Hematopoietic multipotent progenitor cell treated with erythropoietin and hydrocortisone succinate and interleukin-3 and kit ligand, for 17 days (in vitro differentiated cells): Measurements from ENCODE around the gene TIMP3.

Source experiments
- DNase-seq: peaks from one replicate; pipeline ENCODE4 v3.0.0-alpha.2; 2015; ENCODE audit warnings: low spot score

The TIMP3 gene

DNA sequence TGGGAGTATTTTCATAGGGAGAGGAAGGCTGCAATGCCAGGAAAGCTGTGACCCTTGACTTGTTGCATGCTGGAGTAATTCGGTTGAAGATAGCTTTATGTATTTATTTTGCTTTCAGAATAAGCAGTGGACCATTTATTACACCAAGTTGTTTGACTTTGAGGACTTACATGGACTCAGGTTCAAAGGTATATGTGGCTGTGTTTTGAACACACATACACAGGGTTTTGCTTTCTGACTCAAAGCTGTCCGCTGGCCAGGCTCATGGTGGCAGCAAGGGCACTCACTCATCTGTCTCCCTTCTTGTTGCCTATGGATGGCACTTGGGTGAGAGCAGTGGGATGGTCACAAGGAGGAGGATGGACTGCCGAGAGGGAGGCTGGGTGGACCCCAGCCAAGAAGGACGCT lies 6.5 kb downstream of the TIMP3 start:
- DNase-seq: no peak

DNA sequence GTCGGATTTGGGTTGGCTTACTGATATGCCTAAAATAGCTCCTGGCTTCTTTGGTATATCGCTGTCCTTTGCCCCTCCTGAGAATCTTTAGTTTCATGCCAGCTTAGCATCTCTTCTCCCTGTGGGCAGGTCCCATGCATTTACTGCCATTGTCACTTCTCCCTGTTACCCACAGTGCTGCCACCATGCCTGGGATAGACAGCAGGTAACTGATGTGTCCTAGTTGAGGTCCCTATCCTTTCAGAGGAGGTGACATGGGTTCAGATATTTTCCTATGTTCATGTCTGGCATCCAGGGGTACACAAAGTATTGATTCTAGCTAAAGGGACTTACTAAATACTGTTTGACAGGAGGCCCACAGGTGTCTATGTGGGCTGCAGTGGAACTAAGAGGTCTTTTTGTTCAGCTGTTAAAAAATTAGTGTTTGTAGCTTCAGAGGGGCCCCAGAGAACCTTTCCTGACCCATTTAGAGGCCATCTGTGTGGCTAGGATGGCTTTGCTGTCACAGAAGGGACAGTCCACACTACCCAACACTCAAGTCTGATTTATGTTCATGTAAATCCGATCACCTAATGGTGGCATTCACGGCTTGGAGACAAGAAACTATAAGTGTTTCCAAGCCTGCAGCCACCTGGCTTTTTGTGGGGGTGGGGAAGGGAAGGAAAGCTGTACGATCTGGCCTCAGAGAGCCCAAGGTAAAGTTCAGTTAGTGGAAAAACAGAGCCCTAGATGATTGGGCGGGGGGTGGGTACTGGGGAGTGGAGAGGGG lies 8.5 kb downstream of the TIMP3 start:
- no peak for DNase-seq

DNA sequence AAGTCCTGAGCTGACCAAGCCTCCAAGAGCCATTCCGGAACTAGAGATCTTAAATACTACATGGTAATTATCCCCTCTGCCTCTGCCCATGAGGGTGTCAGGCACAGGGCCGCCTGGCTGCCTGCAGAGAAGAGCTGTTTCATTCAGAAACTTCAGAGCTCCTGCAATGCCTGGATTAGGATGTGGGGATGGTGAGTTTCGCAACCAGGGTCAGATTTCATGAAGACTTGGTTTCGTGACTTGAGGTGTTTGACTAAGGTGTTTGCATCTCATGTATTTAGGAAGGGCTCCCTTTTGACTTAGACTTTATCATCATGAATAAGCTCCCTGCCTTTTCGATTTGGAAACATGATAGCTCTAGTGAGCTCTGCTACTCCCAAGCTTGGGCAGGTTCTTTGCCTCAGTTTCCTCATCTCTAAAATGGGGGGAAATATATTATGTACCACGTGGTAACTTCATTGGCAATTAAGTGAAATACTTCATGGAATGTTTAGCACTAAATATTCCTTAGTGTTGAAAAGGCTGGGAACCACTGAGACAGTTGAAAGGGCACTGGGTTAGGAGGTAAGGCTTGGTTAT lies 9.1 kb downstream of the TIMP3 start:
- DNase-seq: no peak

DNA sequence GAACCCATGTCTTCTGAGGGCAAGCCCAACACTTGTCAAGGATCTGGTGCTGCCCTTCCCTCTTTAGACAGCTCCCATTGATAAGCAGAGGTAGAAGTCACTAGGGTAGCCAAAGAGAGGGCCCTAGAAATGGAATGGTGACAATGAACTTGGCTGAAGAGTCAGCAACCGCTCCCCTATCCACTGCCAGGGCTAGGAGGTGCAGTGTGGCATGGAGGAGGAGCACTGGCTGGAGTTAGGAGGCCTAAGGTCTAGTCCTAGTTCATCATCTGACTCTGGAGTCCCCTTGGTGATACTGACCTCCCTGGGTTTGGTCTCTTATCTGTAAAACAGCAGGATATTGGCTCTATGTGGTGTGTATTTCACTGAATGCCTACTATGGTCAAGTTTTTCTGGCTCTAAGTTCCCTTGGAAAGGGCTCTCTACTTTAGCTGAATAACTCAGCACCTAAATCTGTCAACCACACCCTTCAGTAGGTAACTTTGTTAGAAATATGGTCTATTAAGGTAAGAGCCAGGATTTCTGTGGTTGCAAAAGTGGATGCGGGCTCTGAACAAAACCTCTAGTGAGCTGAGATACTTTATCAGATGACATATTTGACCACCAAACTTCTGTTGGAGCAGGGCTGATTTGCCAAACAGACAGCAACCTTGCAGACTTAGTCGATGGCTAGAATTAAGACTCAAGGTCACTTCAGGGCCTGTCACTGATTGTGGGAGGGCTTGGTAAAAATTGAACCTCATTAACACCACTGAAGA lies 10.5 kb downstream of the TIMP3 start:
- DNase-seq: no peak

DNA sequence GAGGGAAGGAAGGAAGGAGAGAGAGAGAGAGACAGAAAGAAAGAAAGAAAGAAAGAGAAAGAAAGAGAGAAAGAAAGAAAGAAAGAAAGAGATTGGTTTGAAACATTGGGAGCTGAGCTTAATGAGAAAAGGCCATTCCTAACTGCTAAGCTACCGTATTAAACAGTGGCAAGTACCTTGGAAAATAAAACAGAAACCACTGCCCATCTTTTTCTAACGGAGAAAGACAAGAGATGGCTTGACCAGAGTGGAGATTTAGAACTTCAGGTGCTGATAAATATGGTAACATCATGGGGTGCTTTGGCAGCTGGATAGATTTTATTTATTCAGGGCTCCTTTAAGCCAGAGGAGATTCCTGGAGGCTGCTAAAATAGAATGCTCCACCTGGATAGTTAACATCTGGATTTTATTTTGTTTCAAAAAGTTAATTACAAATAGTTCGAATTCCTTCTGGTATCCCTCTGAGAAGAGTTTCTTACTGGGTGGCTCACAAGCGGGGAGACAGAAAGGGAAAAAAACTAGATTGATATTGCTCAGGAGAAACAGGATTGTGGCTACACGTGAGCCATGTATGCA lies 12.9 kb downstream of the TIMP3 start:
- DNase-seq: no peak

DNA sequence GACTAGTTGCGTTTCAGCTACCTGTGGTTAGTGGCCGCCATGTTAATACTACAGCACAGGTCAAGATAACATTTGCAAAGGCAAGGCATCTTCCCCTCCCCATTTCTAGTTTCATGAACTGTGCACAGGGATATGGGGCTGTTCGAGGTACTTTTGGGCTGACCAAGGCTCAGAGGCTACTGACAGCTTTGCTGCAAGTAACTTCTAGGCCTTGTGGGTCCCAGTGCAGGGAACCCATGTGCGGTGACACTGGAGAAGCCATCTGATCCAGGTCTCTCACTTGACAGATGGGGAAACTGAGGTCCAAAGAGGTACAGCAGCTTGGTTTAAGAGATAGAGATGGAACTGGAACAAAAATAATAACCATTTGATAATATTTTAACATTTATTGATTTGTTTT lies 13.6 kb downstream of the TIMP3 start:
- DNase-seq: no peak

DNA sequence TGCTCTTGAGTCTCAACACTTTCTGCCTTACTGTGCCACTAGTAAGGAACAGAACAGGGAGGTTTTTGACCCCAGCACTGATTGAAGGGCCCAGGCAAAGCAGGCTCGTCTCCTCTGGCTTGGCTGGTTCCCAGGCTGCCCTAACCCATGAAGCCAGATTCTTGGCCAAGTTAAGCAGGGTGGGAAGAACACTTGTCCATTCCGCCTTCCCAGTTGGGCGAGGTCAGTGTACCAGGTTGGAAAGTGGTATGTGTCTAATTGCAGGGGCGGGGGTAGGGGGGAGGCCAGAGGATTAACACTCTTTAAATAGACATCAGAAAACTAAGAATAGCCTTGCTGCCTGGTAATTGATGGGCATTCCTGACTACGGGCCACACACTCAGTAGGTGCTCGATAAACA lies 14.4 kb downstream of the TIMP3 start:
- no peak for DNase-seq

DNA sequence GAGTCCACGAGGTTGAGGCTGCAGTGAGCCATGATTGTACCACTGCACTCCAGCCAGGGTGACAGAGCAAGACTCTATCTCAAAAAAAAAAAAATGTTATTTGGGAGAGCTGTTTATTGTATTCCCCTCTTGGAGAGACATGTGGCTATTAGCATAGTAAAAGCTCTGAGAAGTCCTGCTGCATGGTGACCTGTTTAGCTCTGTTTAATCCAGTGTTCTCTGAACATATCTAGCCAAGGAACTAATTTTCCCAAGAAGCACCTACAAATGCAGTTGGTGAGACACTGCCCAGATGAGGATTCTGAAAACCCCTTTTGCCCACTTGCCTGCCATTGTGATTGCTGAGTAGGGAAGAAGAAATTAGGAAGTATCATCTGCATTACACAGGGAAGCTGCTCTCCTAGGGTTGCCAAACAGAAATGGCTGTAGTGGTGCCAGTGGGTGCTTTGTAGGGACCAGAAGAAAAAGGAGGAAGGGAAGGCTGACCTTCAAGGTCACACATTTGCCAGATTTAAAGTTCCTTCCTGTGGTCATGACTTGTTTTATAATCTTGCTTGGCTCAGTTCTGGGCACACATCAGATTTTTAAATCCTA lies 15.7 kb downstream of the TIMP3 start:
- DNase-seq: no peak

DNA sequence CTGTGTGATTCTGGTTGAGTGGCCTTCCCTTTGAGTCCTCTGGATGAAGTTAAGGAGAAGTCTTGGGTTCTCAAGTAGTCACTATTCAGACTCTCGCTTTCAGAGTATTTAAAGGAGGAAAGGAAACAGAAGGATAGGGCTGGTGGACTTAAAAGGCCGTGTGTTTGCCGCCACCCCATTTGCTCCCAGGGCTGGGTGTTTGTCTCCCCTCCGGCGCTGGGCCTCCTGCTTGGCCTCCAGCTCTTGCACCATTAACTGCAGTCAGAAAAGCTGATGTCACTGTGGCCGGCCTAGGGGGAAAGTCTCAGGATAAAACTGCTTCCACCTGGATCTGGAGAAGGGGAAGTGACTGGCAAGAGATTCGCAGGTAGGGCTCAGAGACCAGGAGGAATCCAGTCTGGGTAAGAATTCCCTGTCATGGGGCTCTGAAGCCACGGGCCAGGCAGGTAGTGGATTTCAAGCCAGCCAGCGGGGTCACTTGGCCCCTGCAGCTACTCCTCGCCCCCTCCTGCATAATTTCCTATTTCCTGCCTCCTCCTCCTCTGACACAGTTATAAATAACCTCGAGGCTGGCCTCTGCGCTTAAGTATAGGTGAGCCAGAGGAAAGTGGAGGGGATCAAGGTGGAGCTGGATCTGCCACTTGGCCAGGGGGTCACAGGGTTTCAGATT lies 17.1 kb downstream of the TIMP3 start:
- DNase-seq: no peak

DNA sequence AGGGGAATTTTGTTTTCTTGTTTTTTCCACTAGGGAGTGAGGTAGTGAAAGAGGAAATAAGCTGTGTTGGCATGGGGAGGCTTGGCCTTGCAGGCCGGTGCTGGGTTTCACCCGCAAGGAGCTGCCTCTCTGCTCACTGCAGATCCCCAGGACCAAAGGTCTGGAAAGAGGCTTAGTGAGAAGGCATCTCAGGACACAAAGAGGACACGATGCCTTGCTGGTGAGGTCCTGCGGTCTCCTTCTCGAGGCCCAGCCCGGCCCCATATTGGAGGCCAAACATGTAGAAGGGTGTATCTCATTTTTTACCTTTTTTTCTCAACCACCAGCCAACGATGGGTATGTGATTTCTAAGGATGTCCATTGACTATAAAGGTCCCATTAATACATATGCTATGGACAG lies 17.6 kb downstream of the TIMP3 start:
- DNase-seq: no peak

DNA sequence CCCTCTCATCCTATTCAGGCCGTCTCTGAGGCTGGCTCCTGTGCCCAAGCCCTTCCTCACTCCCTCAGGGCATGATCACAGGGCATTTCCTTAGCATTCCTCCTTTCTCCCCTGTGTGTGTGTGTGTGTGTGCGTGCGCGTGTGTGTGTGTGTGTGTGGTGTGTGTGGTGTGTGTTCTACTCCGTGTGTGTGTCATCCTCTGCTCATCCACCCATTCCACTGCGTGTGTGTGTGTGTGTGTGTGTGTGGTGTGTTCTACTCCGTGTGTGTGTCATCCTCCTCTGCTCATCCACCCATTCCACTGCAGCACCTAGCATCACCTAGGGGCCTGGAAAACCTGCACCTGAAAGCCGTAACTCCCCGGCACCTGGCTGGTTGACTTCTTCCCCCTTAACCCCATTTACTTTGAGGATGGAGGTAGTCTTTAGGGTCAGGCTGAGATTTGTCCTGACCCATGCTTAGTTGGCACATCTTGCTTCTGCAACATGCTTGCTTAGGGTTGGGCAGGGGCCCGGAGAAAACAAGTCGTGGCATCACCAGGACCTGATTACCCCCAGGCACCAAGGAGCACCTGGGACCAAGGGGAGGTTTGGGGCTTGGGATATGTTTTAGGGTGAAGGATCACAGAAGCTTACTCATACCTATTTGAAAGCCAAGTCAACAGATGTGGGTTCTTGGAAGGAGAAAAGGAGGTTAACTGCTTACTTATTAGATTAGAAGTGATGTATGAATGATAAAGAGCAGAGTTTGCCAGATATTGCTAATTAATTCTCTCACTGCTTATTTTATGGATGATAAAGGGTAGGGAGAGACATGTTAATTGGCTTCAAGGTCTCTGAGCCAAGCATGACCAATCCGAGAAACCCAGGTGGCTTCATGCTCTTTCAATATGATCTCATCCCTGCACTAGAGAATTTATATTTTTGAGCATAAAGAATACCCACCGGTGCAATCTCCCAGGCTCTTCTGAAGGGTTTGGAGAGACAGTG lies 18.9 kb downstream of the TIMP3 start:
- DNase-seq: no peak

DNA sequence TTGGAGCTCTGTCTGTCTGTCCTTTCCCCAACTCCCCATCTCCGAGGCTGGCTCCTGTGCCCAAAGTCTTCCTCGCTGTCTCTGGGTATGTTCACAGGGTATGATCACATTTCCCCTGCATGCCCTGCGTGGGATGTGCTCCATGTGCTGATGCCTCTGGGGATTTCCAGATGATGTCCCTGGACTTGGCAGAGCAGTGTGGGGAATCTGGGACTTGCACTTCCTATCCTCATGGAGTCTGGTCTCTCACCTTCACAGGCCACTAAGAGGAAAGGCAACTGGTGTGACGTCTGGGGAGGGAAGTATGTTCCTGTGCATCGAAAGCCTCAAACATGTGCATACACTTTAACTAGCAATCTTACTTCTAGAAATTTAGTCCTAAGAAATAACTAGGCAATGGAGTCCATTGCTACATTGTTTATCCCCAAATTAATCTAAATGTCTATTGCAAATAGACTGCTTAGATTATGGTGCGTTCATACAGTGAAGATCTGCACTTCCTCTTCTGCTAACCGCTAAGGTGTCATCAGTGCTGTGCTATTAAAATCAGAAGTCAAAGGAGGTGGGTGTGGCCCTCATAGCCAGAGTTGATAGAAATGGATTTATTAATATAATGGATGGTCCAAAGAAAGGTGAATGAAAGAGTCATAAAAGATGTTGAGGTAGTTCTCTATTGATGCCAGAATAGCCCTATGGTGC lies 20.8 kb downstream of the TIMP3 start:
- DNase-seq: no peak

DNA sequence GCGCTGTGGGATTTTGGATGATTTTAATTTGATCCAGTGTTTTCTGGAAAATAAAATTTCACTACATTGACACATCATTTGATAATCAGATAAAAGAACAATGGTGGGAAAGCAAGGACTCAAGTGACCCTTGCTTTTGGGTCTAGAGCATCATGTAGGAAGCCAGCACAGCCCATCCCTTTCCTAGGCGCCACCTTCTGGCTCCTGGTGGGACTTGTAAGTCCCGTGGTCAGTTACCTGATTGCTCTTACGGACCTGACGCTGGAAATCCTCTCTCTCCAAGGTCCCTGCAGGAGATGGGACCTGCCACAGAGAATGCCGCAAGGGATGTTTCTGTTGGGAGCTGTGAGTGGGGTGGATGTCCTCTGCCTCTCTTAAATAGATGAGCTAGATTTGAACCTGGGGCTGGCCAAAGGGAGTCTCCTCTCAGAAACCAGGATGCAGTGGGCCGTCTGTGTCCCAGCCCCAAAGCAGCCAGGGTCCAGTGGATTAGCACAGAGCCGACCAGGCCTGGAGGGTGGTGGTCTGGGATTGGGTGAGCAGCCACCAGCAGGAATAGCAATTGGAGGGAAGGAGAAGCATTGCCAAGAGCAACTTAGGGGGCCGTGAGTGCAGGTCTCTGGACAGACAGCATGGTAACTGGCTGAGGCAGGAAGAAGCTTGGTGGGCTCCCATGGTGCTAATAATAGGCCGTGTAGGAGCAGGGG lies 21.7 kb downstream of the TIMP3 start:
- DNase-seq: peak; percentile 27

DNA sequence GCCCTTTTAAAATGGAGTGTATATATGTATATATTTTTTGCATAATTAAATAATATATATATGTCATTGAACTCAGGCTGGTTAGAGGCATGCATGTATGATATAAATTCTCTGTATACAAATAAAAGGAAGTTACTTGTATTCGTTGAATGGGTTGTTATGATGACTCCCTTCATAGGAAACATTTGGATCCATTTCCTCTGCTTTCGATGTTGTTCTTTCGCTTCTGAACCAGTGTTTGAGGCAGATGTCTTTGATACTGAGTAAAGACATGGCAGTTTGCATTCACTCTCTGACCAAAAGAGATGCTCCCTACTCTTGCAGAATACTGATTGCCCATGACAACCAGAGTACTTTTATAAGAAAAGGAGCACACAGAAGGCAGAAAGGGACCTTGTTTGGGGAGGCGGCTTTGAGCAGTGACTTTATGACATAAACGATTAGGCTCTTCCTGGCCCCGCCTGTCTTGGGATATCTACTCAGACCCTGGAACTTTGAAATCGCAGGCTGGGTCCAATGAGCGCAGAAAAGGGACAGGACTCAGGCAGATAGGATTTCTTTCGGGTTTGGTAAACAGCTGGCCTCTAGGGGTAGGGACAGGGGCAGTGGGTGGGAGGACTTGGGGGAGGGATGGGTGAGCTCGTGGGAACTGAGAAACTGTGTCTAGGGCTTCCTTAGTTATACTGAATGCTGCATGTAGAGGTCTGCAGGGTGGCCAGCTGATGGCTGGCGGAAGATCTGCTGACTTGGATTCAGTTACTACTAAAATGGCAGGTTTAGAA lies 23.2 kb downstream of the TIMP3 start:
- DNase-seq: no peak

DNA sequence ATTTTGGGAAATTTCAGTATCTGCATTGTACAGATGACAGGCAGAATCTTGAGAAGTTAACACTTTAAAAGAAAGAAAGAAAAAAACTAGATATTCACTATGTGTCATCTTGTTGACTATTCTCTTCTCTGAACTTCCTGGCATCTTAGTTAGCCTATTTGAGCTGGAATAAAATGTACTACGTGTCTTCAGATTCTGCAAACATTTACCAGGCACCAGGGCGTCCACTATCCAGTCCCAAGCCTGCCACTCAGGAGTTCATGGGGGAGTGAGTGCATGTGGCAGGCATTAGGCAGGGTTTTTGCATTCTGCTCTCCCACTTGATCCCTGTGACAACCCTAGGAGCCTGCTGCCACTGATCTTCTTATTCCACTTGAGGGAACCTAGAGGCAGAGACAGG lies 25.0 kb downstream of the TIMP3 start:
- no peak for DNase-seq

DNA sequence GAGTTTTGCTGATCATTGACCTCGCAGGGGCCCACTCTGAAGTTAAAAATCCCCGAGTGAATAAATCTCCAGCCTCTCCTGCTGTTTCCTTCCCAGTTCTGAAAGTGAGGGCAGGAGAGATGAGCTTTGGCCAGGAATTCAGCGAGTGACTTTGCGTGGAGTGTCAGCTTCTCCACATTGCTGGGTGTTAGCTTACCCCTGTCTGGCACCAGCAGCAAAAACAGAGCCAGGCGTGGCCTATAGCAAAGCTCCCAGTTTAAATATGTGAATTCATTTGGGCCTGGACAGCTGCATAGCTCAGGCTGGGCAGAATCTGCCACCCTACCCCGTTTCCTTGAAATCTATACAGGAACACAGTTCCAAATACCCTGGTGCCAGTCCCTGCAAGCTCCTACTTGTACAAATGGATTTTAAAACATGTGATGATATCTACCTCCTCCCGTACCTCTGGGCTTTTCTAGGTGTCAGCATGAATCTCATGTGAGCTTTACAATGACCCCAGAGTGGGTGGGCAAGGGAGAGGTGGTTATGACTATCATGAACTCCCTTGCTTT lies 25.6 kb downstream of the TIMP3 start:
- DNase-seq: no peak

DNA sequence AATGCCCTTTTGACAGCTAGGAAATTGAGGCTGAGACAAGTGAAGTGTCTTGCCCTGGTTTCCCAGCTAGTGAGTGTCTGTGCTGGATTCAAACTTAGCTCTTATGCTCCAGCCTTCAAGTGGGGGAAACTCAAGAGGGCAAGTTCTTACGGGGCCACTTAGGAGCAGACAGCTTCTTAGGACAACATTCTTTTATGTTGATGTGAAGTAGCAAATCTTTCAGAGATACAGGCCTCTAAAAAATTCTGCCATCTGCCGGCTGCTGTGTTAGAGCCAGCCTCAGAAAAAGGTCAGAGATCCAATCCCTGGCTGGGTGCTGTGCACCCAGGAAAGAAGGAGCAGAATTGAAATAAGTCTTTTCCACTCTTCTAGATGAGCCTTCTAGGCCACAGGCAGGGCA lies 26.6 kb downstream of the TIMP3 start:
- DNase-seq: no peak

DNA sequence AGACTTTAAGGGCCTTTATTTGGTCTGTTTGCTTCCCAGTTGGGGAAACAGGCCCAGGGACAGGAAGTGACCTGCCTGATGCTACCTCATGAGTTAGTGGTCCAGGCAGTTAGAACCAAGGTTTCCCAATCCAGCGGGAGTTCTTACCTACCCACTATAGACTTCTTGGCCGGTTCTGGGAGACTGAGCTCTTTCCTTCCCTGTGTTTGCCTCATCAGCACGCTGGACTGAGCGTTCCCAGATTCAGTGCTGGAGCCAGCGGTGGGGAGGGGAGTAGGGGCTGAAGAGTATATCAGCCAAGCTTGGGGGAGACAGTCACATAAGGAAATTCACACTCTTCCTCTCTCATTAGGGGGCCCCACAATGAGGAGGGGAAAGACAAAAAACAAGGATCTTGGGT lies 27.1 kb downstream of the TIMP3 start:
- DNase-seq: no peak
